CD14-positive monocyte (primary cell): ENCODE data around the gene TBC1D20. TPM values are rescaled to one million over a fixed set of nuclear protein-coding genes. Genes with fewer than 3 reads are reported as not detected.

Experiments used
- DNase-seq, 3 donors: peaks; one replicate each; pipeline ENCODE4 v3.0.0-alpha.2; 2011 to 2022
- H2AFZ ChIP-seq: 2 replicates; pipeline ENCODE4 v1.6.0; 2012; ENCODE audit warnings: mild to moderate bottlenecking, low read depth, low read length, inconsistent platforms; ENCODE audit not compliant: insufficient read depth, poor library complexity, severe bottlenecking
- H3K27ac ChIP-seq, 2 donors: 1 replicate in 1 of 2; 2 replicates in 1 of 2; pipeline ENCODE4 v1.5.1; 2012 to 2013; ENCODE audit warnings: low read length in 2 of 2, control low read depth in 1 of 2, inconsistent platforms in 1 of 2, low read depth in 1 of 2, mild to moderate bottlenecking in 1 of 2
- H3K27me3 ChIP-seq, 2 donors: one replicate each; pipeline versions ENCODE4 v1.6.0 to v1.6.1; 2011 to 2013; ENCODE audit warnings: low read length in 2 of 2; ENCODE audit not compliant: control insufficient read depth in 2 of 2, insufficient read depth in 2 of 2
- H3K36me3 ChIP-seq, 2 donors: replicated peaks in 1 of 2; 1 replicate in 1 of 2; 2 replicates in 1 of 2; pipeline versions ENCODE4 v1.5.1 to v1.6.1; 2012 to 2013; ENCODE audit warnings: low read length in 2 of 2, control low read depth in 1 of 2, inconsistent platforms in 1 of 2, mild to moderate bottlenecking in 1 of 2; ENCODE audit not compliant: insufficient read depth in 2 of 2, control insufficient read depth in 1 of 2
- H3K4me1 ChIP-seq, 2 donors: 1 replicate in 1 of 2; 2 replicates in 1 of 2; pipeline versions ENCODE4 v1.5.1 to v1.6.1; 2012 to 2013; ENCODE audit warnings: low read length in 2 of 2, control low read depth in 1 of 2, inconsistent platforms in 1 of 2, mild to moderate bottlenecking in 1 of 2, moderate library complexity in 1 of 2; ENCODE audit not compliant: insufficient read depth in 2 of 2, control insufficient read depth in 1 of 2
- H3K4me2 ChIP-seq: replicated peaks from 2 replicates; pipeline ENCODE3; 2012; ENCODE audit warnings: low read length, moderate library complexity, mild to moderate bottlenecking; ENCODE audit not compliant: poor library complexity, severe bottlenecking; ENCODE audit errors: extremely low read depth
- H3K4me3 ChIP-seq, 3 experiments: fragments of 200-600 bp in 1 of 3; sonication (generic) in 1 of 3; replicated peaks in 1 of 3; 1 replicate in 2 of 3; 2 replicates in 1 of 3; pipeline ENCODE4 v1.5.1; 2011 to 2013; ENCODE audit warnings: low read length in 3 of 3, mild to moderate bottlenecking in 3 of 3, control low read depth in 2 of 3, low read depth in 2 of 3, inconsistent platforms in 1 of 3, moderate library complexity in 1 of 3
- H3K79me2 ChIP-seq: 2 replicates; pipeline ENCODE4 v1.6.0; 2012; ENCODE audit warnings: mild to moderate bottlenecking, control low read depth, inconsistent platforms, low read length, moderate library complexity; ENCODE audit not compliant: insufficient read depth
- H3K9ac ChIP-seq: 2 replicates; pipeline ENCODE4 v1.6.0; 2017; ENCODE audit warnings: low read length, mild to moderate bottlenecking; ENCODE audit not compliant: insufficient read depth, poor library complexity, severe bottlenecking
- H3K9me3 ChIP-seq, 2 donors: replicated peaks in 1 of 2; 1 replicate in 1 of 2; 2 replicates in 1 of 2; pipeline versions ENCODE4 v1.5.1 to v1.6.1; 2012 to 2013; ENCODE audit warnings: low read length in 2 of 2, control low read depth in 1 of 2; ENCODE audit not compliant: control insufficient read depth in 1 of 2, insufficient read depth in 1 of 2
- H4K20me1 ChIP-seq: 2 replicates; pipeline ENCODE4 v1.6.0; 2012; ENCODE audit warnings: mild to moderate bottlenecking, low read length, control low read depth, moderate library complexity; ENCODE audit not compliant: insufficient read depth
- H3K27ac Mint-ChIP-seq, 7 donors: one replicate each; pipeline ENCODE4 v1.8.0; 2020; ENCODE audit warnings: mild to moderate bottlenecking in 7 of 7, mixed read lengths in 7 of 7, moderate library complexity in 6 of 7, inconsistent platforms in 2 of 7
- H3K27me3 Mint-ChIP-seq, 3 donors: one replicate each; pipeline ENCODE4 v1.8.0; 2021 to 2022; ENCODE audit warnings: low read depth in 3 of 3, mild to moderate bottlenecking in 3 of 3, mixed read lengths in 3 of 3, moderate library complexity in 3 of 3, inconsistent platforms in 1 of 3
- H3K36me3 Mint-ChIP-seq, 2 donors: one replicate each; pipeline ENCODE4 v1.8.0; 2020; ENCODE audit warnings: mixed read lengths in 2 of 2, inconsistent platforms in 1 of 2, mild to moderate bottlenecking in 1 of 2
- H3K4me1 Mint-ChIP-seq: one replicate; pipeline ENCODE4 v1.8.0; 2020; ENCODE audit warnings: mild to moderate bottlenecking, mixed read lengths
- H3K4me3 Mint-ChIP-seq, 2 donors: one replicate each; pipeline ENCODE4 v1.8.0; 2020; ENCODE audit warnings: mild to moderate bottlenecking in 2 of 2, mixed read lengths in 2 of 2, moderate library complexity in 1 of 2
- H3K9me3 Mint-ChIP-seq, 7 donors: one replicate each; pipeline ENCODE4 v1.8.0; 2020 to 2022; ENCODE audit warnings: mixed read lengths in 7 of 7, mild to moderate bottlenecking in 6 of 7, moderate library complexity in 6 of 7, inconsistent platforms in 2 of 7
- CTCF ChIP-seq: fragments of 200-600 bp; IDR thresholded peaks from one replicate; pipeline ENCODE4 v1.8.0; 2022; ENCODE audit warnings: antibody characterized with exemption, mild to moderate bottlenecking
- WGBS: methylation state at CpG from one replicate; pipeline ENCODE4 v1.1.5; 2013; ENCODE audit warnings: missing lambda C conversion rate; ENCODE audit not compliant: insufficient coverage; 5-methylcytosine and 5-hydroxymethylcytosine counted together
- intact Hi-C, 2 donors: fragments of 100-400 bp; cut with micrococcal nuclease; formaldehyde crosslinking; loops; one replicate each; pipeline versions ENCODE4 v1.15.0 to v1.15.1; 2023
- polyA plus RNA-seq, 3 donors: library from polyadenylated mRNA; depleted of rRNA in 1 of 3; unstranded in 2 of 3; stranded (reverse) in 1 of 3; fragments of 300-500 nt in 2 of 3; fragments of >200 nt in 1 of 3; fragmentation: Illumina TruSeq in 2 of 3; gene quantifications; 1 replicate in 2 of 3; 2 replicates in 1 of 3; pipeline ENCODE4 v1.2.3, GENCODE V29; 2012 to 2021

The TBC1D20 gene
- polyA plus RNA-seq, 3 donors: 10.5 to 24.7 (median 11.3) TPM

DNA sequence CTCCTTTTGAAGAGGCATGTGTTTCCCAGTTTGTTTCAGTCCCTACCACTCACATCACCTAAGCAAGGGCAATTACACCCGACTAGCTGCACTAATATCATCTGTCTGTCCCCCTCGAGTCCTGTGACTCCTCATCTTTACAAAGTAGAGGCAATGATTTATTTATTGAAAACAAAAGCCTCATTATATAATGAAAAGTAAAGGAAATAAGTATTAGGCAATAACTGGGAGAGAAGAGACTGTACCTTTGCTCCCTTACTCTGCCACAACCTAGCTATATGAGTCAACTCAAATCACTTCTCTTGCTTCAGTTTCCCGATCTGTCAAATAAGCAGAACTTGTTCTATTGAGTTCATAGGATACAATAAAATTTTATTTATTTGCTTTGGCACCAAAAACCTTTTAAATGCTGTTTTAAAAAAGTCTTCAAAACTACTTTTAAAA is 42.3 kb upstream of the TBC1D20 start:
- Histone ChIP-seq H3K4me2 (no peak overlapping the region), H3K36me3 (peaks cover 67 to 93% of the 10 kb centered on the region in 2 donors), H3K4me3 (no peak overlapping the region), H3K27me3 (no peaks in the 10 kb centered on the region), H3K27ac (no peak overlapping the region), H3K79me2 (peaks cover 20% of the 10 kb centered on the region), H2AFZ (no peak overlapping the region), H3K4me1 (peaks cover 3 to 5% of the 10 kb centered on the region in 2 donors), H4K20me1 (peaks cover 45% of the 10 kb centered on the region), H3K9me3 (no peaks in the 10 kb centered on the region), H3K9ac (no peak overlapping the region)
- intact Hi-C loops: no loop called here
- peaks cover 70 to 92% of the 10 kb centered on the region in 2 donors for H3K36me3 Mint-ChIP-seq
- peaks cover 0 to 2% (median 0%) of the 10 kb centered on the region in 3 donors for H3K27me3 Mint-ChIP-seq
- H3K4me3 Mint-ChIP-seq: no peak overlapping the region
- TF ChIP-seq CTCF: no peak
- H3K4me1 Mint-ChIP-seq: peaks cover 5% of the 10 kb centered on the region
- no peak for DNase-seq
- H3K9me3 Mint-ChIP-seq: no peaks in the 10 kb centered on the region
- H3K27ac Mint-ChIP-seq: no peak overlapping the region
- WGBS: no CpG with 5 or more reads among the region's 3 CpGs

GRCh38 chr20:503048-503737 is 40.9 kb upstream of the TBC1D20 start:
- Histone ChIP-seq H3K27ac (no peak overlapping the region), H2AFZ (no peak overlapping the region), H3K79me2 (peaks cover 9% of the 10 kb centered on the region), H4K20me1 (peaks cover 30% of the 10 kb centered on the region), H3K4me3 (no peak overlapping the region), H3K27me3 (no peaks in the 10 kb centered on the region), H3K4me2 (no peak overlapping the region), H3K4me1 (no peaks in the 10 kb centered on the region), H3K9ac (no peak overlapping the region), H3K36me3 (peaks cover 78 to 100% of the 10 kb centered on the region in 2 donors), H3K9me3 (no peaks in the 10 kb centered on the region)
- H3K27me3 Mint-ChIP-seq: no peaks in the 10 kb centered on the region
- H3K36me3 Mint-ChIP-seq: peaks cover 78 to 97% of the 10 kb centered on the region in 2 donors
- no peak for TF ChIP-seq CTCF
- intact Hi-C loops: no loop called here
- 98% methylated on average over 6 of the region's 11 CpGs for WGBS
- no peaks in the 10 kb centered on the region for H3K4me1 Mint-ChIP-seq
- no peak overlapping the region for H3K27ac Mint-ChIP-seq
- H3K4me3 Mint-ChIP-seq: no peak overlapping the region
- DNase-seq: no peak
- H3K9me3 Mint-ChIP-seq: no peaks in the 10 kb centered on the region
